IMR-90 (cell line): ENCODE measurements around the gene ATF6B. TPM values are rescaled to one million over a fixed set of nuclear protein-coding genes. Genes with fewer than 3 reads are reported as not detected.
A peak's percentile ranks its signal among the peaks of the same experiment; 100 is the strongest.

Experiments used
- ATAC-seq: fragments of 200-7000 bp; cut with Tn5 transposase; 2 replicates; pipeline ENCODE4 v1.9.1; 2020; ENCODE audit warnings: low read depth, mild to moderate bottlenecking, moderate library complexity
- BruUV-seq: library from RNA; stranded (reverse); fragments of 400-500 nt; replicated peaks from 2 replicates; lab custom pipeline; 2021; lab: Mats Ljungman, UMichigan
- CTCF ChIA-PET: fragments of 300-600 bp; formaldehyde crosslinking; extraction: SDS; loops from one replicate; lab custom pipeline; 2021; ENCODE audit warnings: antibody characterized with exemption; lab: Yijun Ruan, JAX
- POLR2A ChIA-PET: fragments of 300-600 bp; sonication (Branson Sonifier 250); formaldehyde crosslinking; loops from one replicate; lab custom pipeline; 2022; ENCODE audit warnings: antibody characterized with exemption; ENCODE audit not compliant: unreplicated experiment; lab: Charles Lee
- DNase-seq: peaks from one replicate; pipeline ENCODE4 v3.0.0; 2013
- H2AFZ ChIP-seq: replicated peaks from 2 replicates; pipeline ENCODE3; 2013; ENCODE audit warnings: low read length, mild to moderate bottlenecking; ENCODE audit not compliant: poor library complexity
- H2AK5ac ChIP-seq: 2 replicates; pipeline ENCODE4 v1.6.1; 2013; ENCODE audit warnings: low read depth, low read length, inconsistent platforms
- H2AK9ac ChIP-seq: replicated peaks from 2 replicates; pipeline ENCODE3; 2013; ENCODE audit warnings: mild to moderate bottlenecking, low read depth, low read length, moderate library complexity; ENCODE audit not compliant: poor library complexity
- H2BK120ac ChIP-seq: 2 replicates; pipeline ENCODE4 v1.6.1; 2013; ENCODE audit warnings: low read depth, low read length, inconsistent platforms
- H2BK15ac ChIP-seq: 3 replicates; pipeline ENCODE4 v1.6.1; 2013; ENCODE audit warnings: low read depth, low read length, inconsistent platforms
- H2BK20ac ChIP-seq: 2 replicates; pipeline ENCODE4 v1.6.1; 2013; ENCODE audit warnings: low read depth, mild to moderate bottlenecking, inconsistent platforms, low read length, moderate library complexity
- H2BK5ac ChIP-seq: 2 replicates; pipeline ENCODE4 v1.6.1; 2013; ENCODE audit warnings: mild to moderate bottlenecking, low read depth, low read length, inconsistent platforms; ENCODE audit not compliant: poor library complexity, severe bottlenecking
- H3K14ac ChIP-seq: replicated peaks from 2 replicates; pipeline ENCODE4 v1.6.1; 2013; ENCODE audit warnings: low read depth, low read length, inconsistent platforms
- H3K18ac ChIP-seq: 2 replicates; pipeline ENCODE4 v1.6.1; 2013; ENCODE audit warnings: low read depth, low read length, control low read depth
- H3K23ac ChIP-seq: 2 replicates; pipeline ENCODE4 v1.6.1; 2013; ENCODE audit warnings: low read depth, low read length, inconsistent platforms
- H3K27ac ChIP-seq: 2 replicates; pipeline ENCODE4 v1.5.1; 2013; ENCODE audit warnings: mild to moderate bottlenecking, control low read depth, low read length; ENCODE audit not compliant: insufficient read depth
- H3K27me3 ChIP-seq: 2 replicates; pipeline ENCODE4 v1.6.1; 2013; ENCODE audit warnings: low read length; ENCODE audit not compliant: control insufficient read depth, insufficient read depth
- H3K36me3 ChIP-seq: 2 replicates; pipeline ENCODE4 v1.6.1; 2013; ENCODE audit warnings: low read length, mixed read lengths; ENCODE audit not compliant: control insufficient read depth, insufficient read depth
- H3K4ac ChIP-seq: 2 replicates; pipeline ENCODE4 v1.6.1; 2013; ENCODE audit warnings: low read depth, low read length, inconsistent platforms
- H3K4me1 ChIP-seq: 2 replicates; pipeline ENCODE4 v1.6.1; 2013; ENCODE audit warnings: low read length, mixed read lengths; ENCODE audit not compliant: control insufficient read depth, insufficient read depth
- H3K4me2 ChIP-seq: 2 replicates; pipeline ENCODE4 v1.6.1; 2013; ENCODE audit warnings: low read depth, mild to moderate bottlenecking, control low read depth, low read length, moderate library complexity
- H3K4me3 ChIP-seq: 2 replicates; pipeline ENCODE4 v1.5.1; 2013; ENCODE audit warnings: low read depth, mild to moderate bottlenecking, control low read depth, low read length, moderate library complexity; ENCODE audit not compliant: insufficient read depth
- H3K56ac ChIP-seq: 2 replicates; pipeline ENCODE4 v1.6.1; 2013; ENCODE audit warnings: low read length, inconsistent platforms; ENCODE audit not compliant: insufficient read depth; ENCODE audit errors: extremely low read depth
- H3K79me1 ChIP-seq, 2 experiments: 2 replicates each; pipeline ENCODE4 v1.6.1; 2013; ENCODE audit warnings: low read length in 2 of 2, inconsistent platforms in 1 of 2, low read depth in 1 of 2
- H3K9ac ChIP-seq: 2 replicates; pipeline ENCODE4 v1.6.1; 2013; ENCODE audit warnings: low read depth, low read length, control low read depth
- H3K9me1 ChIP-seq: 2 replicates; pipeline ENCODE4 v1.6.1; 2013; ENCODE audit warnings: low read length, inconsistent platforms; ENCODE audit not compliant: insufficient read depth
- H3K9me3 ChIP-seq: 2 replicates; pipeline ENCODE4 v1.6.1; 2013; ENCODE audit warnings: low read length; ENCODE audit not compliant: control insufficient read depth, insufficient read depth
- H4K20me1 ChIP-seq: 2 replicates; pipeline ENCODE4 v1.6.1; 2013; ENCODE audit warnings: low read length, inconsistent platforms; ENCODE audit not compliant: insufficient read depth
- H4K5ac ChIP-seq: 2 replicates; pipeline ENCODE4 v1.6.1; 2013; ENCODE audit warnings: mild to moderate bottlenecking, low read depth, low read length, control low read depth
- H4K8ac ChIP-seq, 2 experiments: 2 replicates each; pipeline ENCODE4 v1.6.1; 2013; ENCODE audit warnings: low read depth in 2 of 2, low read length in 2 of 2, control low read depth in 1 of 2, inconsistent platforms in 1 of 2
- H4K91ac ChIP-seq: 2 replicates; pipeline ENCODE4 v1.6.1; 2013; ENCODE audit warnings: low read depth, low read length, inconsistent platforms; ENCODE audit not compliant: insufficient read depth
- BHLHE40 ChIP-seq: fragments of 150-350 bp; IDR thresholded peaks from 2 replicates; pipeline ENCODE4 v1.6.1; 2016; ENCODE audit warnings: mild to moderate bottlenecking, low read depth, low read length
- MAFK ChIP-seq: IDR thresholded peaks from 2 replicates; pipeline ENCODE4 v1.6.1; 2012; ENCODE audit warnings: low read depth, low read length, improper control_type of control experiment
- MAZ ChIP-seq: IDR thresholded peaks from 2 replicates; pipeline ENCODE4 v1.6.1; 2012; ENCODE audit warnings: low read depth, mild to moderate bottlenecking, low read length, improper control_type of control experiment, moderate library complexity, borderline replicate concordance
- NFE2L2 ChIP-seq: fragments of 150-350 bp; IDR thresholded peaks from 2 replicates; pipeline ENCODE4 v1.6.1; 2016; ENCODE audit warnings: low read depth, mild to moderate bottlenecking, low read length
- POLR2A ChIP-seq: IDR thresholded peaks from 2 replicates; pipeline ENCODE4 v1.6.1; 2012; ENCODE audit warnings: mild to moderate bottlenecking, low read depth, low read length
- RAD21 ChIP-seq: IDR thresholded peaks from 2 replicates; pipeline ENCODE4 v1.6.1; 2012; ENCODE audit warnings: low read length, improper control_type of control experiment
- RCOR1 ChIP-seq: IDR thresholded peaks from 2 replicates; pipeline ENCODE4 v1.6.1; 2012; ENCODE audit warnings: mild to moderate bottlenecking, low read length, improper control_type of control experiment; ENCODE audit not compliant: insufficient replicate concordance
- RFX5 ChIP-seq: IDR thresholded peaks from 2 replicates; pipeline ENCODE4 v1.8.0; 2012; ENCODE audit warnings: low read depth, mild to moderate bottlenecking, low read length, moderate library complexity
- SMC3 ChIP-seq: fragments of 150-350 bp; IDR thresholded peaks from 2 replicates; pipeline ENCODE4 v1.6.1; 2016; ENCODE audit warnings: low read depth, mild to moderate bottlenecking, antibody characterized with exemption, low read length, moderate library complexity
- dilution Hi-C: fragments of 300-500 bp; cut with HindIII; formaldehyde crosslinking; loops from one replicate; pipeline ENCODE4 v1.14.3; 2018; ENCODE audit warnings: low sequenced_read_pairs; ENCODE audit not compliant: unreplicated experiment
- in situ Hi-C: fragments of 300-500 bp; cut with MboI; formaldehyde crosslinking; loops from 3 replicates; pipeline ENCODE4 v1.14.3; 2019; ENCODE audit warnings: low sequenced_read_pairs, inconsistent platforms, mixed read lengths
- intact Hi-C: fragments of 100-400 bp; cut with micrococcal nuclease; formaldehyde crosslinking; loops from 2 replicates; pipeline ENCODE4 v1.10.0; 2022
- polyA plus RNA-seq, 3 experiments: library from polyadenylated mRNA; depleted of rRNA; stranded (reverse); fragments of >200 nt; gene quantifications; 2 replicates each; pipeline ENCODE4 v1.2.3, GENCODE V29; 2012; ENCODE audit warnings: low replicate concordance in 1 of 3
- total RNA-seq: library from RNA; depleted of rRNA; stranded (reverse); fragments of >200 nt; gene quantifications from 2 replicates; pipeline ENCODE4 v1.2.3, GENCODE V29; 2012
- TF ChIP-seq, protein P1 (sequence below): fragments of 150-350 bp; IDR thresholded peaks from 2 replicates; pipeline ENCODE4 v1.6.1; 2016; ENCODE audit warnings: low read depth, mild to moderate bottlenecking, low read length, moderate library complexity, borderline replicate concordance
- TF ChIP-seq, protein P2 (sequence below): fragments of 150-350 bp; IDR thresholded peaks from 2 replicates; pipeline ENCODE4 v1.6.1; 2017; ENCODE audit warnings: mild to moderate bottlenecking, antibody characterized with exemption, low read length, low read depth
- TF ChIP-seq, protein P3 (sequence below): conservative IDR thresholded peaks from 2 replicates; pipeline ENCODE4 v1.5.1; 2012; ENCODE audit warnings: mild to moderate bottlenecking, low read depth, low read length, improper control_type of control experiment

Gene ATF6B
- total and polyA plus RNA-seq, 2 of the 4 experiments (the other 2 are of a cell fraction): 7.9 to 69.6 TPM

DNA sequence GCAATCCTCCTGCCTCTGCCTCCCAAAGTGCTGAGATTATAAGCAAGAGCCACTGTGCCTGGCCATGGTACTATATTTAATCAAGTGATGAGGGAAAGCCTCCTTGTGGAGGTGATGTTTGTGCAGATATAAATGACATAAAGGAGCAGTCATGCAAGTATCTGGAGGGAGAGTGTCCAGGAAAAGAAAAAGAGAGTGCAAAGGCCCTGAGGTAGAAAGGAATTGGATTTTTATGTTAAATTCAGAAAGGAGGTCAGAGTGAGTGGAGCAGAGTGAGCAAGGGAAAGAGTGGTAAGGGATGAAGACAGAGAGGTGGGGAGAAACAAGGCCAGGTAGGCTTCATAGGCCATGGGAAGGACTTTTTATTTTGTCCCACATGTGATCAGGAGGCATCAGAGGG is 9.4 kb upstream of the ATF6B start:
- Histone ChIP-seq H3K9ac (no peak overlapping the region), H4K8ac (no peak overlapping the region), H2AK5ac (0 out of 2 replicates have a peak overlapping the region, but pooled peaks have one; percentile 4), H2AK9ac (no peak overlapping the region), H3K27ac (no peak overlapping the region), H3K36me3 (no peaks in the 10 kb centered on the region), H2BK5ac (no peak overlapping the region), H3K18ac (no peak overlapping the region), H3K4ac (no peak overlapping the region), H3K4me1 (peaks cover 7% of the 10 kb centered on the region; the same call in 1 of the 2 replicates), H2BK120ac (no peak overlapping the region), H2BK20ac (no peak overlapping the region), H3K14ac (no peak overlapping the region), H2BK15ac (no peak overlapping the region), H3K9me3 (no peaks in the 10 kb centered on the region), H4K5ac (no peak overlapping the region), H3K79me1 (no peaks in the 10 kb centered on the region), H4K91ac (no peak overlapping the region), H4K20me1 (no peaks in the 10 kb centered on the region), H3K4me2 (no peak overlapping the region), H3K9me1 (no peaks in the 10 kb centered on the region; the same call in 1 of the 2 replicates), H3K23ac (no peak overlapping the region), H3K27me3 (no peaks in the 10 kb centered on the region), H2AFZ (no peak overlapping the region), H3K4me3 (no peak overlapping the region), H3K56ac (no peak overlapping the region)
- TF ChIP-seq SMC3 (no peak), MAFK (no peak), BHLHE40 (no peak), MAZ (no peak), NFE2L2 (no peak), RAD21 (no peak), RCOR1 (no peak), RFX5 (no peak), POLR2A (no peak)
- TF ChIP-seq, protein P1, sequence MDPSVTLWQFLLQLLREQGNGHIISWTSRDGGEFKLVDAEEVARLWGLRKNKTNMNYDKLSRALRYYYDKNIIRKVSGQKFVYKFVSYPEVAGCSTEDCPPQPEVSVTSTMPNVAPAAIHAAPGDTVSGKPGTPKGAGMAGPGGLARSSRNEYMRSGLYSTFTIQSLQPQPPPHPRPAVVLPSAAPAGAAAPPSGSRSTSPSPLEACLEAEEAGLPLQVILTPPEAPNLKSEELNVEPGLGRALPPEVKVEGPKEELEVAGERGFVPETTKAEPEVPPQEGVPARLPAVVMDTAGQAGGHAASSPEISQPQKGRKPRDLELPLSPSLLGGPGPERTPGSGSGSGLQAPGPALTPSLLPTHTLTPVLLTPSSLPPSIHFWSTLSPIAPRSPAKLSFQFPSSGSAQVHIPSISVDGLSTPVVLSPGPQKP: no peak
- TF ChIP-seq, protein P2, sequence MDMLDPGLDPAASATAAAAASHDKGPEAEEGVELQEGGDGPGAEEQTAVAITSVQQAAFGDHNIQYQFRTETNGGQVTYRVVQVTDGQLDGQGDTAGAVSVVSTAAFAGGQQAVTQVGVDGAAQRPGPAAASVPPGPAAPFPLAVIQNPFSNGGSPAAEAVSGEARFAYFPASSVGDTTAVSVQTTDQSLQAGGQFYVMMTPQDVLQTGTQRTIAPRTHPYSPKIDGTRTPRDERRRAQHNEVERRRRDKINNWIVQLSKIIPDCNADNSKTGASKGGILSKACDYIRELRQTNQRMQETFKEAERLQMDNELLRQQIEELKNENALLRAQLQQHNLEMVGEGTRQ: no peak
- TF ChIP-seq, protein P3, sequence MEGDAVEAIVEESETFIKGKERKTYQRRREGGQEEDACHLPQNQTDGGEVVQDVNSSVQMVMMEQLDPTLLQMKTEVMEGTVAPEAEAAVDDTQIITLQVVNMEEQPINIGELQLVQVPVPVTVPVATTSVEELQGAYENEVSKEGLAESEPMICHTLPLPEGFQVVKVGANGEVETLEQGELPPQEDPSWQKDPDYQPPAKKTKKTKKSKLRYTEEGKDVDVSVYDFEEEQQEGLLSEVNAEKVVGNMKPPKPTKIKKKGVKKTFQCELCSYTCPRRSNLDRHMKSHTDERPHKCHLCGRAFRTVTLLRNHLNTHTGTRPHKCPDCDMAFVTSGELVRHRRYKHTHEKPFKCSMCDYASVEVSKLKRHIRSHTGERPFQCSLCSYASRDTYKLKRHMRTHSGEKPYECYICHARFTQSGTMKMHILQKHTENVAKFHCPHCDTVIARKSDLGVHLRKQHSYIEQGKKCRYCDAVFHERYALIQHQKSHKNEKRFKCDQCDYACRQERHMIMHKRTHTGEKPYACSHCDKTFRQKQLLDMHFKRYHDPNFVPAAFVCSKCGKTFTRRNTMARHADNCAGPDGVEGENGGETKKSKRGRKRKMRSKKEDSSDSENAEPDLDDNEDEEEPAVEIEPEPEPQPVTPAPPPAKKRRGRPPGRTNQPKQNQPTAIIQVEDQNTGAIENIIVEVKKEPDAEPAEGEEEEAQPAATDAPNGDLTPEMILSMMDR: no peak
- ATAC-seq (no peak), DNase-seq (no peak)
- BruUV-seq: no TSS peak
- in situ Hi-C loops: no loop called here
- intact Hi-C loops: no loop called here
- POLR2A ChIA-PET: no interaction called here
- dilution Hi-C loops: no loop called here
- CTCF ChIA-PET: interaction anchor here (0.7 kb wide), 1 partner anchor 61 kb away, joined by 3 read pairs; no protein-coding TSS in a partner anchor
